ENCODE measurements around the gene GLMN. TPM values are rescaled to one million over a fixed set of nuclear protein-coding genes. Genes with fewer than 3 reads are reported as not detected.

Gene GLMN
- total and polyA plus RNA-seq, 2 of the 13 experiments (the other 11 are each of a cell fraction or from before 2014, with no cell fraction given), result 5.9 to 18.4 TPM

DNA sequence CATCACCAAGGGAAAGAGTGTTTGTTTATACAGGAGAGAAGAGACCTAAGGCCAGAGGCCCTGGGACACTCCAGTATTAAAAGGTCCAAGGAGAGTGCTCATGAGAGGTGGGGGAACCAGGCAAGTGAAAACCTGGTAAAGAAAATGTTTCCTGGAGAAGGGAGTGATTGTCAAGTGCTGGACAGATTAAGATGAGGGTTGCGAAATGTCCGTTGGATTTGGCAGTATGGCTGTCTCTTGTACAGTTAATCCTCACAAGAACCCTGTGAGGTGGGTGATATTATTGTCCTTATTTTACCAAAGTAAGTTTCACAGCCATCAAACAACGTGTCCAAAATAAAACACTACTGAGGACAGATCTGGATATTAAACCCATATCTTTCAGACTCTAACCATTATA lies 44.3 kb upstream of the GLMN start:
- FAIRE-seq (no peak), ATAC-seq (no peak), DNase-seq (ENCODE audit: low spot score) (no peak)
- no peak overlapping the region for H3K4me3 ChIP-seq (replicated peaks in 1 of 3; ENCODE audit: insufficient read depth in 1 of 3, low read depth in 2 of 3, low read length in 3 of 3)
- intact Hi-C loops (cut with micrococcal nuclease; ENCODE audit: unreplicated experiment) (no loop called here), in situ Hi-C loops (cut with HindIII; ENCODE audit: extremely low pct_ligation_motif_present, low pct_unique_long_range_greater_than_20kb) (no loop called here)
- H3K4me2 ChIP-seq (ENCODE audit: low read depth, low read length), result no peak overlapping the region
- no peak overlapping the region for H3K27ac ChIP-seq (ENCODE audit: extremely low read length, insufficient read depth, low read length)
- H3K27me3 ChIP-seq (ENCODE audit: control insufficient read depth in 1 of 2, insufficient read depth in 2 of 2, low read length in 2 of 2), result no peaks in the 10 kb centered on the region
- no peaks in the 10 kb centered on the region for H3K79me2 ChIP-seq (ENCODE audit: insufficient read depth, low read length)
- no peak overlapping the region for H3K9ac ChIP-seq (ENCODE audit: insufficient read depth, low read depth, low read length)
- POLR2A ChIA-PET, result no interaction called here
- BruUV-seq (replicated peaks), result no TSS peak
- no peaks in the 10 kb centered on the region for H3K4me1 ChIP-seq (ENCODE audit: insufficient read depth, low read length)
- H3K36me3 ChIP-seq (replicated peaks in 1 of 2; ENCODE audit: control insufficient read depth in 1 of 2, insufficient read depth in 2 of 2, low read length in 2 of 2), result peaks cover 6 to 33% of the 10 kb centered on the region in 2 experiments
- no peaks in the 10 kb centered on the region for H3K9me3 ChIP-seq (ENCODE audit: low read length)
- H2AFZ ChIP-seq (ENCODE audit: low read length), result no peak overlapping the region
- CTCF ChIA-PET (ENCODE audit: low intra/inter-chr PET ratio, low total read pairs), result no interaction called here
- 91% methylated on average over 3 of the region's 3 CpGs for WGBS (ENCODE audit: low lambda C conversion rate)
- TF ChIP-seq KMT2A (CRISPR knock-in tag; IDR thresholded peaks at IDR 0.05) (no peak), CEBPB (IDR thresholded peaks at IDR 0.05; ENCODE audit: borderline replicate concordance, low read depth, low read length) (peak; percentile 75)
- no peaks in the 10 kb centered on the region for H4K20me1 ChIP-seq (ENCODE audit: insufficient read depth, low read length)

DNA sequence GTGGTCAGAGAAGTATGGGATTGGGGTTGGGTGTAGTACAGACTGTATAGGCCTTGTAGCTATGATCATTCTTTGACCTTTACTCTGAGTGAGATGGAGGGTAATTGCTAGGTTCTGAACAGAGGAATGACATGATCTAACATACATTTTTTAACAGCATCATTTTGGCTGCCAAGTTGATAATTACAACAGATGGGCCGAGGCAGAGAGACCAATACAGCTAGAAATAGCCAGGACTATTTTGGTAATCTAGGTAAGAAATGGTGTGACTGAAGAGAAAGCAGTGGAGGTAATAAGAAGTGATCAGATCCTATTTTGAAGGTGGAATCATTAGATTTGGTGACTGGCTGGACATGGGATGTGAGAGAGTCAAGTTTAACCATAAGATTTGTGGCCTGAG lies 43.6 kb upstream of the GLMN start:
- WGBS (ENCODE audit: low lambda C conversion rate), result 100% methylated on average over 1 of the region's 1 CpG
- no peaks in the 10 kb centered on the region for H3K79me2 ChIP-seq (ENCODE audit: insufficient read depth, low read length)
- intact Hi-C loops (cut with micrococcal nuclease; ENCODE audit: unreplicated experiment), result no loop called here

DNA sequence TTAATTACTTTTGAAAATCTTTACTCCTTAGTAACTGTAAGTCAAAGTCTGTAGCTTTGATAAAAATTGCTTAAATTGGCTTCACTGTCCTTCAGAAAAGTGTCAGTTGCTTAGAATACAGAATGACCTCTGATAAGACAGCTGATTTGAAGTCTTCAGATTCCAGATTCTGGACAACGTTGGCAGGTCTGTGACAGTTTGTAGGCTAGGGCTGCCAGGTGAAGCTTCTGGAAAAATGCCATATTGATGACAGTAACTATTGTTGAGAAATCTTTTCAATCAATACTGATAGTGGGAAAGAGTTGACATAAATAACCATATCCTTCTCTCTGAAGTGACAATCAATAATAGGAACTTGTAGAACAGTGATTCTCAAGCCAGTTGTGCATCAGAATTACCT lies 41.4 kb upstream of the GLMN start:
- POLR2A ChIA-PET, result no interaction called here
- no peaks in the 10 kb centered on the region for H3K27me3 ChIP-seq (ENCODE audit: control insufficient read depth in 1 of 2, insufficient read depth in 2 of 2, low read length in 2 of 2)
- DNase-seq (ENCODE audit: low spot score) (no peak), FAIRE-seq (no peak), ATAC-seq (no peak)
- H3K36me3 ChIP-seq (replicated peaks in 1 of 2; ENCODE audit: control insufficient read depth in 1 of 2, insufficient read depth in 2 of 2, low read length in 2 of 2), result peaks cover 5 to 24% of the 10 kb centered on the region in 2 experiments
- CTCF ChIA-PET (ENCODE audit: low intra/inter-chr PET ratio, low total read pairs), result no interaction called here
- no peak overlapping the region for H3K27ac ChIP-seq (ENCODE audit: extremely low read length, insufficient read depth, low read length)
- 67% methylated on average over 1 of the region's 1 CpG for WGBS (ENCODE audit: low lambda C conversion rate)
- intact Hi-C loops (cut with micrococcal nuclease; ENCODE audit: unreplicated experiment) (no loop called here), in situ Hi-C loops (cut with HindIII; ENCODE audit: extremely low pct_ligation_motif_present, low pct_unique_long_range_greater_than_20kb) (no loop called here)
- no peaks in the 10 kb centered on the region for H4K20me1 ChIP-seq (ENCODE audit: insufficient read depth, low read length)
- H3K9ac ChIP-seq (ENCODE audit: insufficient read depth, low read depth, low read length), result no peak overlapping the region
- H3K4me1 ChIP-seq (ENCODE audit: insufficient read depth, low read length), result no peaks in the 10 kb centered on the region
- no peak overlapping the region for H2AFZ ChIP-seq (ENCODE audit: low read length)
- no peaks in the 10 kb centered on the region for H3K9me3 ChIP-seq (ENCODE audit: low read length)
- H3K4me3 ChIP-seq (replicated peaks in 1 of 3; ENCODE audit: insufficient read depth in 1 of 3, low read depth in 2 of 3, low read length in 3 of 3), result no peak overlapping the region
- no peaks in the 10 kb centered on the region for H3K79me2 ChIP-seq (ENCODE audit: insufficient read depth, low read length)
- BruUV-seq (replicated peaks), result no TSS peak
- H3K4me2 ChIP-seq (ENCODE audit: low read depth, low read length), result no peak overlapping the region
- no peak for TF ChIP-seq HDAC2 (CRISPR knock-in tag; IDR thresholded peaks at IDR 0.05)
- TF ChIP-seq SYNCRIP (IDR thresholded peaks at IDR 0.05; ENCODE audit: insufficient read depth, low read depth, low read length), result no peak
- no peak for TF ChIP-seq ZNF354B (CRISPR knock-in tag; IDR thresholded peaks at IDR 0.05)
- TF ChIP-seq BCL6 (CRISPR knock-in tag; IDR thresholded peaks at IDR 0.05), result no peak
- TF ChIP-seq, protein P1, sequence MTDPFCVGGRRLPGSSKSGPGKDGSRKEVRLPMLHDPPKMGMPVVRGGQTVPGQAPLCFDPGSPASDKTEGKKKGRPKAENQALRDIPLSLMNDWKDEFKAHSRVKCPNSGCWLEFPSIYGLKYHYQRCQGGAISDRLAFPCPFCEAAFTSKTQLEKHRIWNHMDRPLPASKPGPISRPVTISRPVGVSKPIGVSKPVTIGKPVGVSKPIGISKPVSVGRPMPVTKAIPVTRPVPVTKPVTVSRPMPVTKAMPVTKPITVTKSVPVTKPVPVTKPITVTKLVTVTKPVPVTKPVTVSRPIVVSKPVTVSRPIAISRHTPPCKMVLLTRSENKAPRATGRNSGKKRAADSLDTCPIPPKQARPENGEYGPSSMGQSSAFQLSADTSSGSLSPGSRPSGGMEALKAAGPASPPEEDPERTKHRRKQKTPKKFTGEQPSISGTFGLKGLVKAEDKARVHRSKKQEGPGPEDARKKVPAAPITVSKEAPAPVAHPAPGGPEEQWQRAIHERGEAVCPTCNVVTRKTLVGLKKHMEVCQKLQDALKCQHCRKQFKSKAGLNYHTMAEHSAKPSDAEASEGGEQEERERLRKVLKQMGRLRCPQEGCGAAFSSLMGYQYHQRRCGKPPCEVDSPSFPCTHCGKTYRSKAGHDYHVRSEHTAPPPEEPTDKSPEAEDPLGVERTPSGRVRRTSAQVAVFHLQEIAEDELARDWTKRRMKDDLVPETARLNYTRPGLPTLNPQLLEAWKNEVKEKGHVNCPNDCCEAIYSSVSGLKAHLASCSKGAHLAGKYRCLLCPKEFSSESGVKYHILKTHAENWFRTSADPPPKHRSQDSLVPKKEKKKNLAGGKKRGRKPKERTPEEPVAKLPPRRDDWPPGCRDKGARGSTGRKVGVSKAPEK (CRISPR knock-in tag; IDR thresholded peaks at IDR 0.05; ENCODE audit: borderline replicate concordance), result no peak
- TF ChIP-seq ZFX (CRISPR knock-in tag; IDR thresholded peaks at IDR 0.05; ENCODE audit: low read depth), result no peak
- TF ChIP-seq ZNF343 (CRISPR knock-in tag; IDR thresholded peaks at IDR 0.05), result no peak
- TF ChIP-seq ZNF101 (CRISPR knock-in tag; IDR thresholded peaks at IDR 0.05; ENCODE audit: borderline replicate concordance, low read depth), result no peak
- TF ChIP-seq RFX3 (CRISPR knock-in tag; IDR thresholded peaks at IDR 0.05), result no peak

More for the DNA sequence above, 43.6 kb upstream of the GLMN start:
- DNase-seq (ENCODE audit: low spot score), result no peak
- H3K4me1 ChIP-seq (ENCODE audit: insufficient read depth, low read length), result no peaks in the 10 kb centered on the region
- H3K36me3 ChIP-seq (replicated peaks in 1 of 2; ENCODE audit: control insufficient read depth in 1 of 2, insufficient read depth in 2 of 2, low read length in 2 of 2), result peaks cover 6 to 27% of the 10 kb centered on the region in 2 experiments
- H3K9me3 ChIP-seq (ENCODE audit: low read length), result no peaks in the 10 kb centered on the region
- no peak overlapping the region for H2AFZ ChIP-seq (ENCODE audit: low read length)
- H3K9ac ChIP-seq (ENCODE audit: insufficient read depth, low read depth, low read length), result no peak overlapping the region
- H3K27me3 ChIP-seq (ENCODE audit: control insufficient read depth in 1 of 2, insufficient read depth in 2 of 2, low read length in 2 of 2), result no peaks in the 10 kb centered on the region
- in situ Hi-C loops (cut with HindIII; ENCODE audit: extremely low pct_ligation_motif_present, low pct_unique_long_range_greater_than_20kb), result no loop called here
- no peak for TF ChIP-seq IKZF4 (CRISPR knock-in tag; IDR thresholded peaks at IDR 0.05; ENCODE audit: borderline replicate concordance, low read depth, not compliant biosample characterization)
- ATAC-seq, result no peak
- ChIA-PET CTCF (ENCODE audit: low intra/inter-chr PET ratio, low total read pairs) (no interaction called here), POLR2A (no interaction called here)
- no peak overlapping the region for H3K27ac ChIP-seq (ENCODE audit: extremely low read length, insufficient read depth, low read length)
- no peaks in the 10 kb centered on the region for H4K20me1 ChIP-seq (ENCODE audit: insufficient read depth, low read length)
- no TSS peak for BruUV-seq (replicated peaks)
- FAIRE-seq, result no peak
- H3K4me2 ChIP-seq (ENCODE audit: low read depth, low read length), result no peak overlapping the region
- no peak overlapping the region for H3K4me3 ChIP-seq (replicated peaks in 1 of 3; ENCODE audit: insufficient read depth in 1 of 3, low read depth in 2 of 3, low read length in 3 of 3)
